Keratinocyte (primary cell): Measurements from ENCODE around the gene RGCC. TPM values are rescaled to one million over a fixed set of nuclear protein-coding genes. Genes with fewer than 3 reads are reported as not detected.
A peak's percentile ranks its signal among the peaks of the same experiment; 100 is the strongest.

ENCODE experiments used
- DNase-seq: peaks from one replicate; pipeline ENCODE4 v3.0.0-alpha.2; 2011; ENCODE audit warnings: low read depth, missing footprints, low spot score
- FAIRE-seq: peaks from 2 replicates; lab custom pipeline; 2011; peaks lifted over from hg19 to GRCh38; lab: Jason Lieb, UNC
- H2AFZ ChIP-seq: 2 replicates; pipeline ENCODE4 v1.6.0; 2012; ENCODE audit warnings: low read length, control low read depth, inconsistent platforms; ENCODE audit not compliant: control insufficient read depth
- H3K27ac ChIP-seq: 2 replicates; pipeline ENCODE4 v1.5.1; 2011; ENCODE audit warnings: low read length; ENCODE audit not compliant: control insufficient read depth, insufficient read depth
- H3K27me3 ChIP-seq: 3 replicates; pipeline ENCODE4 v1.6.0; 2011; ENCODE audit warnings: low read length; ENCODE audit not compliant: control insufficient read depth, insufficient read depth; ENCODE audit errors: extremely low read depth
- H3K36me3 ChIP-seq, 2 experiments: 2 replicates in 1 of 2; 3 replicates in 1 of 2; pipeline ENCODE4 v1.5.1; 2011; ENCODE audit warnings: low read length in 2 of 2, mild to moderate bottlenecking in 1 of 2; ENCODE audit not compliant: control insufficient read depth in 2 of 2, insufficient read depth in 2 of 2; ENCODE audit errors: extremely low read depth in 1 of 2
- H3K4me1 ChIP-seq: 3 replicates; pipeline ENCODE4 v1.5.1; 2011; ENCODE audit warnings: low read length; ENCODE audit not compliant: control insufficient read depth, insufficient read depth; ENCODE audit errors: extremely low read depth
- H3K4me2 ChIP-seq: 3 replicates; pipeline ENCODE4 v1.6.0; 2011; ENCODE audit warnings: low read depth, low read length; ENCODE audit not compliant: control insufficient read depth, insufficient read depth; ENCODE audit errors: extremely low read depth
- H3K4me3 ChIP-seq, 3 experiments: fragments of 200-600 bp in 1 of 3; sonication (generic) in 1 of 3; 2 replicates in 2 of 3; 3 replicates in 1 of 3; pipeline ENCODE4 v1.5.1; 2011 to 2016; ENCODE audit warnings: low read length in 3 of 3, mild to moderate bottlenecking in 3 of 3, control low read depth in 2 of 3, inconsistent platforms in 1 of 3, low read depth in 1 of 3, mixed read lengths in 1 of 3, mixed run types in 1 of 3, moderate library complexity in 1 of 3; ENCODE audit not compliant: control insufficient read depth in 2 of 3, insufficient read depth in 2 of 3; ENCODE audit errors: extremely low read depth in 1 of 3
- H3K79me2 ChIP-seq: 2 replicates; pipeline ENCODE4 v1.6.0; 2012; ENCODE audit warnings: low read length; ENCODE audit not compliant: control insufficient read depth, insufficient read depth
- H3K9ac ChIP-seq: 3 replicates; pipeline ENCODE4 v1.6.0; 2011; ENCODE audit warnings: low read length; ENCODE audit not compliant: control insufficient read depth, insufficient read depth; ENCODE audit errors: extremely low read depth
- H3K9me1 ChIP-seq: 3 replicates; pipeline ENCODE4 v1.6.0; 2011; ENCODE audit warnings: low read length; ENCODE audit not compliant: control insufficient read depth, insufficient read depth; ENCODE audit errors: extremely low read depth
- H3K9me3 ChIP-seq: 2 replicates; pipeline ENCODE4 v1.5.1; 2012; ENCODE audit warnings: low read depth, low read length; ENCODE audit not compliant: control insufficient read depth
- H4K20me1 ChIP-seq: 3 replicates; pipeline ENCODE4 v1.6.0; 2011; ENCODE audit warnings: low read length; ENCODE audit not compliant: control insufficient read depth, insufficient read depth; ENCODE audit errors: extremely low read depth
- CTCF ChIP-seq, 3 experiments: IDR thresholded peaks in 1 of 3; conservative IDR thresholded peaks in 1 of 3; optimal IDR thresholded peaks in 1 of 3; 2 replicates in 2 of 3; 3 replicates in 1 of 3; pipeline versions ENCODE3 to v1.5.1; 2011; ENCODE audit warnings: low read length in 3 of 3, mild to moderate bottlenecking in 3 of 3, moderate library complexity in 2 of 3, control low read depth in 1 of 3, inconsistent platforms in 1 of 3; ENCODE audit not compliant: insufficient read depth in 2 of 3; ENCODE audit errors: extremely low read depth in 1 of 3
- EZH2 ChIP-seq: IDR thresholded peaks from one replicate; pipeline ENCODE4 v1.6.1; 2012; ENCODE audit warnings: inconsistent platforms, mild to moderate bottlenecking, low read length, moderate library complexity
- dilution Hi-C: fragments of 300-500 bp; cut with MboI; formaldehyde crosslinking; loops from one replicate; pipeline ENCODE4 v1.7.0; 2020; ENCODE audit warnings: low sequenced_read_pairs; ENCODE audit not compliant: extremely low pct_ligation_motif_present
- polyA plus RNA-seq, 5 experiments: library from polyadenylated mRNA; depleted of rRNA in 3 of 5; stranded (reverse) in 3 of 5; stranded (forward) in 1 of 5; unstranded in 1 of 5; fragments of >200 nt; gene quantifications; 1 replicate in 1 of 5; 2 replicates in 3 of 5; 3 replicates in 1 of 5; pipeline versions ENCODE4 v1.2.1 to v1.2.3, GENCODE V29; 2011 to 2012; ENCODE audit warnings: missing spikeins in 2 of 5, low read depth in 1 of 5, low replicate concordance in 1 of 5

RGCC gene
- polyA plus RNA-seq, 1 donor (not counting 4 experiments of a cell fraction or from before 2014, with no cell fraction given): 1.5 TPM

GRCh38 chr13:41467425-41467945, 10.1 kb downstream of the RGCC start:
- Histone ChIP-seq H3K4me1 (peaks cover 15% of the 10 kb centered on the region), H3K9me3 (no peaks in the 10 kb centered on the region), H3K4me2 (no peak overlapping the region), H3K27me3 (no peaks in the 10 kb centered on the region), H3K4me3 (no peak overlapping the region), H4K20me1 (no peaks in the 10 kb centered on the region), H3K9me1 (no peaks in the 10 kb centered on the region), H2AFZ (no peak overlapping the region), H3K9ac (no peak overlapping the region), H3K36me3 (no peaks in the 10 kb centered on the region), H3K79me2 (no peaks in the 10 kb centered on the region), H3K27ac (no peak overlapping the region)
- dilution Hi-C loops: no loop called here
- no peak for FAIRE-seq
- no peak for TF ChIP-seq EZH2
- no peak for TF ChIP-seq CTCF (optimal IDR thresholded peaks at IDR 0.05 in 1 of 3, IDR thresholded peaks at IDR 0.05 in 1 of 3, conservative IDR thresholded peaks at IDR 0.05 in 1 of 3; ENCODE audit: extremely low read depth in 1 of 3, insufficient read depth in 2 of 3, low read length in 3 of 3)
- DNase-seq: no peak

- Histone ChIP-seq H2AFZ (peak overlapping the region; percentile 40), H3K4me3 (no peak overlapping the region), H4K20me1 (no peaks in the 10 kb centered on the region), H3K9ac (no peak overlapping the region), H3K4me1 (peaks cover 15% of the 10 kb centered on the region), H3K9me1 (no peaks in the 10 kb centered on the region), H3K9me3 (no peaks in the 10 kb centered on the region), H3K27me3 (no peaks in the 10 kb centered on the region), H3K36me3 (no peaks in the 10 kb centered on the region), H3K79me2 (no peaks in the 10 kb centered on the region), H3K27ac (no peak overlapping the region), H3K4me2 (no peak overlapping the region)
- TF ChIP-seq EZH2 (no peak), CTCF (optimal IDR thresholded peaks at IDR 0.05 in 1 of 3, IDR thresholded peaks at IDR 0.05 in 1 of 3, conservative IDR thresholded peaks at IDR 0.05 in 1 of 3; ENCODE audit: extremely low read depth in 1 of 3, insufficient read depth in 2 of 3, low read length in 3 of 3) (no peak)
- dilution Hi-C loops: no loop called here
- no peak for FAIRE-seq
- DNase-seq: no peak
Measured at GRCh38 chr13:41468631-41469030, 11.3 kb downstream of the RGCC start.
